Measurements from ENCODE around the gene ASS1.

DNA sequence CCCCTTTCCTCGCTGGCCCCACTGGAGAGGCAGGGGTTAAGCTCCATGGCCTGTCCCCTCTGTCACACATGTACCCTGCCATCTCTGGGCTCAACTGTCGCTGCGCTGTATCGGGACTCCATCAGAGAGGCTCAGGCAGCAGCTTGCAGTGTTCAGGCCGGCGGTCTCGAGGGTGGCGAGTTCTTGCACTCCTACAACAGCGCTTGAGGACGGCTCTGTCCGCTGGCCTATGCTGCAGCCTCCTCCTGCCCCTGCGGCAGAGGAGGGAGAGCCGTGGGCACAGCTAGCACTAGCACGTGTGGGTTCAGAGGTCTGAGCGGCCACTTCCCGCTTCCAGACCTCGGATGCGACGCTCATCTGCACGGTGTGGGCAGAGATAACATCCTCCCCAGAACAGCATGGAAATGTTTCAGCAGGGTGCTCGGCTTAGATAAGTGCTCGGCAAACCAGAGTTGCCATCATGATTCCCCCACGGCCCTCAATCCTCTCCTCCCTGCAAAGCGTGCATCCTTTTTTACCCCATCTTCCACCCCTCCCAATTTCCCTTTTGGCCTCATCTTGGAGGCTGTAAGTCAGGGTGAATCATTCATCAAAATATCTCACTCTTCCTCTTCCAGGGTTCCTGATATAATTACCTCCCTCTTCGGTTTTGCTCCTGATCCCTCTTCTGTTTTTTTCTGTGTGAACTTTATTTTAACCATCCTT, 92.7 kb downstream of the ASS1 start:
- TF ChIP-seq, protein P1, sequence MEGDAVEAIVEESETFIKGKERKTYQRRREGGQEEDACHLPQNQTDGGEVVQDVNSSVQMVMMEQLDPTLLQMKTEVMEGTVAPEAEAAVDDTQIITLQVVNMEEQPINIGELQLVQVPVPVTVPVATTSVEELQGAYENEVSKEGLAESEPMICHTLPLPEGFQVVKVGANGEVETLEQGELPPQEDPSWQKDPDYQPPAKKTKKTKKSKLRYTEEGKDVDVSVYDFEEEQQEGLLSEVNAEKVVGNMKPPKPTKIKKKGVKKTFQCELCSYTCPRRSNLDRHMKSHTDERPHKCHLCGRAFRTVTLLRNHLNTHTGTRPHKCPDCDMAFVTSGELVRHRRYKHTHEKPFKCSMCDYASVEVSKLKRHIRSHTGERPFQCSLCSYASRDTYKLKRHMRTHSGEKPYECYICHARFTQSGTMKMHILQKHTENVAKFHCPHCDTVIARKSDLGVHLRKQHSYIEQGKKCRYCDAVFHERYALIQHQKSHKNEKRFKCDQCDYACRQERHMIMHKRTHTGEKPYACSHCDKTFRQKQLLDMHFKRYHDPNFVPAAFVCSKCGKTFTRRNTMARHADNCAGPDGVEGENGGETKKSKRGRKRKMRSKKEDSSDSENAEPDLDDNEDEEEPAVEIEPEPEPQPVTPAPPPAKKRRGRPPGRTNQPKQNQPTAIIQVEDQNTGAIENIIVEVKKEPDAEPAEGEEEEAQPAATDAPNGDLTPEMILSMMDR (conservative IDR thresholded peaks at IDR 0.05; ENCODE audit: low read depth, low read length), result no peak
- TF ChIP-seq EZH2 (IDR thresholded peaks at IDR 0.05; ENCODE audit: borderline replicate concordance, low read depth, low read length, poor library complexity, severe bottlenecking), result no peak
